Central memory CD8-positive, alpha-beta T cell (primary cell): Measurements from ENCODE around the gene PPFIA4.

Experiments
- ATAC-seq: fragments of 150-1000 bp; cut with Tn5 transposase; replicated peaks from 2 replicates; pipeline ENCODE4 v1.10.0; 2022; ENCODE audit warnings: mild to moderate bottlenecking, moderate FRiP score, moderate number of reproducible peaks; ENCODE audit not compliant: poor library complexity, severe bottlenecking; ENCODE audit errors: extremely low read depth
- DNase-seq, 2 donors: peaks; one replicate each; pipeline ENCODE4 v3.0.0; 2021; ENCODE audit warnings: low spot score in 2 of 2
- H3K27ac Mint-ChIP-seq: one replicate; pipeline ENCODE4 v1.8.0; 2022; ENCODE audit warnings: low read depth, mild to moderate bottlenecking, moderate library complexity, mixed read lengths
- H3K27me3 Mint-ChIP-seq: one replicate; pipeline ENCODE4 v1.8.0; 2022; ENCODE audit warnings: mixed read lengths
- H3K36me3 Mint-ChIP-seq: one replicate; pipeline ENCODE4 v1.8.0; 2022; ENCODE audit warnings: mild to moderate bottlenecking, moderate library complexity, mixed read lengths; ENCODE audit not compliant: insufficient read depth
- H3K4me1 Mint-ChIP-seq: one replicate; pipeline ENCODE4 v1.8.0; 2022; ENCODE audit warnings: mixed read lengths
- H3K4me3 Mint-ChIP-seq: one replicate; pipeline ENCODE4 v1.8.0; 2022; ENCODE audit warnings: mild to moderate bottlenecking, moderate library complexity, mixed read lengths
- H3K9me3 Mint-ChIP-seq: one replicate; pipeline ENCODE4 v1.8.0; 2022; ENCODE audit warnings: mixed read lengths

PPFIA4 gene

GRCh38 chr1:203097001-203097400 lies 70.7 kb downstream of the PPFIA4 start:
- Mint-ChIP-seq H3K36me3 (no peaks in the 10 kb centered on the region), H3K27me3 (peaks cover 46% of the 10 kb centered on the region), H3K4me3 (no peak overlapping the region), H3K4me1 (no peaks in the 10 kb centered on the region), H3K27ac (no peak overlapping the region), H3K9me3 (peaks cover 18% of the 10 kb centered on the region)
- no peak for ATAC-seq
- no peak for DNase-seq

GRCh38 chr1:203098445-203098844 lies 72.2 kb downstream of the PPFIA4 start:
- no peak overlapping the region for H3K4me3 Mint-ChIP-seq
- no peak for ATAC-seq

GRCh38 chr1:203098914-203099520 lies 72.7 kb downstream of the PPFIA4 start:
- Mint-ChIP-seq H3K36me3 (no peaks in the 10 kb centered on the region), H3K27me3 (peaks cover 49% of the 10 kb centered on the region), H3K4me1 (no peaks in the 10 kb centered on the region), H3K9me3 (peaks cover 18% of the 10 kb centered on the region), H3K4me3 (no peak overlapping the region), H3K27ac (no peak overlapping the region)
- ATAC-seq: no peak
- DNase-seq: no peak

More at GRCh38 chr1:203098445-203098844, 72.2 kb downstream of the PPFIA4 start:
- no peak for DNase-seq
- H3K27me3 Mint-ChIP-seq: peaks cover 46% of the 10 kb centered on the region
- no peaks in the 10 kb centered on the region for H3K4me1 Mint-ChIP-seq
- no peaks in the 10 kb centered on the region for H3K36me3 Mint-ChIP-seq
- H3K27ac Mint-ChIP-seq: no peak overlapping the region
- peaks cover 18% of the 10 kb centered on the region for H3K9me3 Mint-ChIP-seq

GRCh38 chr1:203099805-203100515 lies 73.7 kb downstream of the PPFIA4 start:
- H3K36me3 Mint-ChIP-seq: no peaks in the 10 kb centered on the region
- H3K9me3 Mint-ChIP-seq: peaks cover 11% of the 10 kb centered on the region
- no peak for DNase-seq
- no peak overlapping the region for H3K27ac Mint-ChIP-seq
- no peak overlapping the region for H3K4me3 Mint-ChIP-seq
- peaks cover 45% of the 10 kb centered on the region for H3K27me3 Mint-ChIP-seq
- no peaks in the 10 kb centered on the region for H3K4me1 Mint-ChIP-seq
- no peak for ATAC-seq

- H3K27me3 Mint-ChIP-seq: peaks cover 45% of the 10 kb centered on the region
- H3K36me3 Mint-ChIP-seq: no peaks in the 10 kb centered on the region
- ATAC-seq (no peak), DNase-seq (no peak)
- H3K27ac Mint-ChIP-seq: no peak overlapping the region
- H3K4me3 Mint-ChIP-seq: no peak overlapping the region
- no peaks in the 10 kb centered on the region for H3K4me1 Mint-ChIP-seq
- peaks cover 12% of the 10 kb centered on the region for H3K9me3 Mint-ChIP-seq
These were observed 74.2 kb downstream of the PPFIA4 start for GRCh38 chr1:203100516-203100869.

GRCh38 chr1:203101813-203102634 lies 75.7 kb downstream of the PPFIA4 start:
- Mint-ChIP-seq H3K36me3 (no peaks in the 10 kb centered on the region), H3K4me3 (no peak overlapping the region), H3K27me3 (peaks cover 49% of the 10 kb centered on the region), H3K9me3 (peaks cover 9% of the 10 kb centered on the region), H3K4me1 (no peaks in the 10 kb centered on the region), H3K27ac (no peak overlapping the region)
- ATAC-seq (no peak), DNase-seq (no peak)

- Mint-ChIP-seq H3K36me3 (no peaks in the 10 kb centered on the region), H3K27me3 (peaks cover 61% of the 10 kb centered on the region), H3K4me1 (no peaks in the 10 kb centered on the region), H3K4me3 (no peak overlapping the region), H3K9me3 (peaks cover 9% of the 10 kb centered on the region), H3K27ac (no peak overlapping the region)
- DNase-seq: no peak
- ATAC-seq: no peak
These were observed 76.9 kb downstream of the PPFIA4 start for GRCh38 chr1:203103216-203103615.

- no peaks in the 10 kb centered on the region for H3K4me1 Mint-ChIP-seq
- DNase-seq (no peak), ATAC-seq (no peak)
- peaks cover 9% of the 10 kb centered on the region for H3K9me3 Mint-ChIP-seq
- H3K27me3 Mint-ChIP-seq: peaks cover 69% of the 10 kb centered on the region
- no peak overlapping the region for H3K4me3 Mint-ChIP-seq
- H3K27ac Mint-ChIP-seq: no peak overlapping the region
- H3K36me3 Mint-ChIP-seq: no peaks in the 10 kb centered on the region
These were observed 77.7 kb downstream of the PPFIA4 start for GRCh38 chr1:203103829-203104495.

GRCh38 chr1:203104789-203105390 lies 78.6 kb downstream of the PPFIA4 start:
- Mint-ChIP-seq H3K4me1 (no peaks in the 10 kb centered on the region), H3K4me3 (no peak overlapping the region), H3K36me3 (no peaks in the 10 kb centered on the region), H3K9me3 (peaks cover 9% of the 10 kb centered on the region), H3K27ac (no peak overlapping the region), H3K27me3 (peaks cover 78% of the 10 kb centered on the region)
- DNase-seq (no peak), ATAC-seq (no peak)

- ATAC-seq (no peak), DNase-seq (no peak)
- Mint-ChIP-seq H3K27ac (no peak overlapping the region), H3K9me3 (no peaks in the 10 kb centered on the region), H3K4me3 (no peak overlapping the region), H3K36me3 (no peaks in the 10 kb centered on the region), H3K27me3 (peaks cover 48% of the 10 kb centered on the region), H3K4me1 (no peaks in the 10 kb centered on the region)
These were observed 86.2 kb downstream of the PPFIA4 start for GRCh38 chr1:203112475-203112874.

GRCh38 chr1:203113308-203113707 lies 87.0 kb downstream of the PPFIA4 start:
- ATAC-seq (no peak), DNase-seq (no peak)
- no peaks in the 10 kb centered on the region for H3K36me3 Mint-ChIP-seq
- H3K27ac Mint-ChIP-seq: no peak overlapping the region
- no peak overlapping the region for H3K4me3 Mint-ChIP-seq
- H3K27me3 Mint-ChIP-seq: peaks cover 48% of the 10 kb centered on the region
- H3K9me3 Mint-ChIP-seq: no peaks in the 10 kb centered on the region
- no peaks in the 10 kb centered on the region for H3K4me1 Mint-ChIP-seq

- no peak for ATAC-seq
- DNase-seq: peak in 1 of 2 donors; percentile 3
- peaks cover 48% of the 10 kb centered on the region for H3K27me3 Mint-ChIP-seq
- H3K9me3 Mint-ChIP-seq: no peaks in the 10 kb centered on the region
- no peaks in the 10 kb centered on the region for H3K4me1 Mint-ChIP-seq
- no peaks in the 10 kb centered on the region for H3K36me3 Mint-ChIP-seq
- H3K27ac Mint-ChIP-seq: no peak overlapping the region
- H3K4me3 Mint-ChIP-seq: no peak overlapping the region
These were observed 87.9 kb downstream of the PPFIA4 start for GRCh38 chr1:203114202-203114601.
